ENCODE results near the gene DCANP1.

Gene DCANP1

DNA sequence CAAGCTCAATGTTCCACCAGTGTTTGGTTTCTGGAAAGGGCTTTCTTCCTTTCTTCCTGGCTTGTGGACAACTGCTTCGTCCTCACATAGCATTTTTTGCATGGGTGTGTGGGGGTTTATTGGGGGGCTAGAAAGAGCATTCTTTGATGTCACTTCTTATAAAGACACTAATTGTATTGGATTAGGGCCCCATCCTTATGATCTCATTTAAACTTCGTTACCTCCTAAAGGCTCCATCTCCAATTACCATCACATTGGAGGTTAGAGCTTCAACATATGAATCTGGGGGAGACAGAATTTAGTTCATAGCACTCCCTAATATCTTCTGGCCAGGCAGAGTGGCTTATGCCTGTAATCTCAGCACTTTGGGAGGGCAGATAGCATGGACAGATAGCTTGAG is 42.1 kb downstream of the DCANP1 start:
- Histone ChIP-seq H2AK5ac (ENCODE audit: low read length) (no peak overlapping the region), H3K4ac (ENCODE audit: low read depth, low read length) (no peak overlapping the region), H3K4me3 (ENCODE audit: low read depth, low read length) (no peak overlapping the region), H4K12ac (ENCODE audit: low read depth, low read length) (no peak overlapping the region), H3K4me2 (ENCODE audit: low read length) (no peak overlapping the region), H3K79me1 (ENCODE audit: low read length) (no peaks in the 10 kb centered on the region), H2AFZ (ENCODE audit: insufficient read depth, low read length, poor library complexity) (no peak overlapping the region), H2BK5ac (ENCODE audit: low read depth, low read length, poor library complexity) (no peak overlapping the region), H4K8ac (ENCODE audit: low read depth, low read length) (no peak overlapping the region), H3K9ac (ENCODE audit: low read length) (no peak overlapping the region), H3K9me3 (ENCODE audit: insufficient read depth, low read depth, low read length) (no peaks in the 10 kb centered on the region), H3K27me3 (ENCODE audit: insufficient read depth, low read length) (peaks cover 5% of the 10 kb centered on the region), H3K79me2 (ENCODE audit: control insufficient read depth, insufficient read depth, low read length, poor library complexity) (no peaks in the 10 kb centered on the region), H3K36me3 (ENCODE audit: control insufficient read depth in 1 of 2, insufficient read depth in 2 of 2, low read length in 2 of 2) (no peaks in the 10 kb centered on the region), H2BK120ac (ENCODE audit: insufficient read depth, low read length, poor library complexity) (no peak overlapping the region), H3K14ac (ENCODE audit: low read length) (no peak overlapping the region), H4K91ac (ENCODE audit: low read depth, low read length) (no peak overlapping the region), H3K27ac (ENCODE audit: low read depth, low read length) (no peak overlapping the region), H2BK12ac (ENCODE audit: low read length) (no peak overlapping the region), H3K18ac (ENCODE audit: low read length) (no peak overlapping the region), H3K4me1 (ENCODE audit: control insufficient read depth in 1 of 2, insufficient read depth in 2 of 2, low read length in 2 of 2) (no peaks in the 10 kb centered on the region), H3K23ac (ENCODE audit: low read length) (no peak overlapping the region)
- DNase-seq, result no peak
- WGBS (ENCODE audit: extremely low coverage, insufficient coverage, insufficient read length), result no CpG with 5 or more reads among the region's 2 CpGs

DNA sequence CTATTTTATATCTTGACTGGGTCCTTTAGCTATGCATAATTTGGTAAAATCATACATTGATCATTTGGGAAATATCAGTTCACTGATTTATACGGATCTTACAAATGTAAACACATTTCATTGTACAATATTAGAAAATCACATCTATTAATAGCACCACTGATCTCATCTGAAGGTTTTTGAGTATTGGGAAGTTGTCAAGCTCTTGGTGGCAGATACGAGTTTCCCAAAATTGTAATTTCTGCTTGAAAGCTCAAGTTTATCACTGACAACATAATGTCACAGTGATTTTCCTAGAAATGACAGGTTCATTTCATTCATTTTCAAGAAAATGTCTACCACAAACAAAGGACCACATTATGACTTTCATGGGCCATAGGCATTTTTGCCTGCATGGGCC is 45.1 kb downstream of the DCANP1 start:
- H4K8ac ChIP-seq (ENCODE audit: low read depth, low read length), result no peak overlapping the region
- no peak overlapping the region for H3K4ac ChIP-seq (ENCODE audit: low read depth, low read length)
- H3K9me3 ChIP-seq (ENCODE audit: insufficient read depth, low read depth, low read length), result no peaks in the 10 kb centered on the region
- peaks cover 8% of the 10 kb centered on the region for H3K27me3 ChIP-seq (ENCODE audit: insufficient read depth, low read length)
- H2BK120ac ChIP-seq (ENCODE audit: insufficient read depth, low read length, poor library complexity), result no peak overlapping the region
- no CpG with 5 or more reads among the region's 2 CpGs for WGBS (ENCODE audit: extremely low coverage, insufficient coverage, insufficient read length)
- peaks cover 7 to 11% of the 10 kb centered on the region in 2 experiments for H3K4me1 ChIP-seq (ENCODE audit: control insufficient read depth in 1 of 2, insufficient read depth in 2 of 2, low read length in 2 of 2)
- H3K27ac ChIP-seq (ENCODE audit: low read depth, low read length), result no peak overlapping the region
- H2BK5ac ChIP-seq (ENCODE audit: low read depth, low read length, poor library complexity), result no peak overlapping the region
- H3K4me2 ChIP-seq (ENCODE audit: low read length), result no peak overlapping the region
- no peak overlapping the region for H4K91ac ChIP-seq (ENCODE audit: low read depth, low read length)
- H3K14ac ChIP-seq (ENCODE audit: low read length), result no peak overlapping the region
- H3K36me3 ChIP-seq (ENCODE audit: control insufficient read depth in 1 of 2, insufficient read depth in 2 of 2, low read length in 2 of 2), result no peaks in the 10 kb centered on the region
- H3K4me3 ChIP-seq (ENCODE audit: low read depth, low read length), result no peak overlapping the region
- DNase-seq, result no peak
- peaks cover 13% of the 10 kb centered on the region for H3K79me2 ChIP-seq (ENCODE audit: control insufficient read depth, insufficient read depth, low read length, poor library complexity)
- H3K23ac ChIP-seq (ENCODE audit: low read length), result no peak overlapping the region
- H3K79me1 ChIP-seq (ENCODE audit: low read length), result peaks cover 13% of the 10 kb centered on the region
- no peak overlapping the region for H3K9ac ChIP-seq (ENCODE audit: low read length)
- H2BK12ac ChIP-seq (ENCODE audit: low read length), result no peak overlapping the region
- no peak overlapping the region for H4K12ac ChIP-seq (ENCODE audit: low read depth, low read length)
- no peak overlapping the region for H2AFZ ChIP-seq (ENCODE audit: insufficient read depth, low read length, poor library complexity)
- H3K18ac ChIP-seq (ENCODE audit: low read length), result no peak overlapping the region
- H2AK5ac ChIP-seq (ENCODE audit: low read length), result no peak overlapping the region

DNA sequence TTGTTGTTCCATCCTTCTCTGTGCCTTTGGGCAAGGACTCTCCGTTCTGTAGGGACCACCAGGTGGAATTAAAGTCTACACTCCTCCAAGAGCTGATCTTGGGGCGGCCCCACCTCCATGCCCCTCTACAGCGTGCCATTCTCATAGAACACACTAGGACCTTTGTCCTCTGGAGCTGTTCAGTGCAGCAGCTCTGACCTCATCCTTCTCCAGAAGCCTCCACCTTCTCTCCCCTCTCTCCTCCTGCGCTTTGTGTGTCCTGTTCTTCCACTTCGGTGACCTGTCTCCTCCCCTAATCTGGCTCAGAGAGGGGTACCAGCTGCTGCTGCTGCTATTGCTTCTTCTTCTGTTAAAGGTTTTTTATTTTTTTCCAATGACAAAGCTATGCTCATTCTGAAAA is 46.3 kb downstream of the DCANP1 start:
- no peaks in the 10 kb centered on the region for H3K9me3 ChIP-seq (ENCODE audit: insufficient read depth, low read depth, low read length)
- peaks cover 16% of the 10 kb centered on the region for H3K79me2 ChIP-seq (ENCODE audit: control insufficient read depth, insufficient read depth, low read length, poor library complexity)
- H2AK5ac ChIP-seq (ENCODE audit: low read length), result no peak overlapping the region
- no peak overlapping the region for H3K14ac ChIP-seq (ENCODE audit: low read length)
- H2BK5ac ChIP-seq (ENCODE audit: low read depth, low read length, poor library complexity), result no peak overlapping the region
- no peak overlapping the region for H2BK120ac ChIP-seq (ENCODE audit: insufficient read depth, low read length, poor library complexity)
- H4K91ac ChIP-seq (ENCODE audit: low read depth, low read length), result no peak overlapping the region
- no peak overlapping the region for H3K18ac ChIP-seq (ENCODE audit: low read length)
- no peak overlapping the region for H3K4ac ChIP-seq (ENCODE audit: low read depth, low read length)
- no peak overlapping the region for H3K4me2 ChIP-seq (ENCODE audit: low read length)
- DNase-seq, result no peak
- peaks cover 16% of the 10 kb centered on the region for H3K79me1 ChIP-seq (ENCODE audit: low read length)
- no peak overlapping the region for H3K27ac ChIP-seq (ENCODE audit: low read depth, low read length)
- peak overlapping the region; percentile 13 for H4K8ac ChIP-seq (ENCODE audit: low read depth, low read length)
- WGBS (ENCODE audit: extremely low coverage, insufficient coverage, insufficient read length), result no CpG with 5 or more reads among the region's 5 CpGs
- H3K4me1 ChIP-seq (ENCODE audit: control insufficient read depth in 1 of 2, insufficient read depth in 2 of 2, low read length in 2 of 2), result peaks cover 7 to 18% of the 10 kb centered on the region in 2 experiments
- no peak overlapping the region for H2AFZ ChIP-seq (ENCODE audit: insufficient read depth, low read length, poor library complexity)
- no peak overlapping the region for H3K4me3 ChIP-seq (ENCODE audit: low read depth, low read length)
- no peak overlapping the region for H3K23ac ChIP-seq (ENCODE audit: low read length)
- peaks cover 8% of the 10 kb centered on the region for H3K27me3 ChIP-seq (ENCODE audit: insufficient read depth, low read length)
- H3K9ac ChIP-seq (ENCODE audit: low read length), result no peak overlapping the region
- no peaks in the 10 kb centered on the region for H3K36me3 ChIP-seq (ENCODE audit: control insufficient read depth in 1 of 2, insufficient read depth in 2 of 2, low read length in 2 of 2)
- no peak overlapping the region for H2BK12ac ChIP-seq (ENCODE audit: low read length)
- H4K12ac ChIP-seq (ENCODE audit: low read depth, low read length), result no peak overlapping the region

DNA sequence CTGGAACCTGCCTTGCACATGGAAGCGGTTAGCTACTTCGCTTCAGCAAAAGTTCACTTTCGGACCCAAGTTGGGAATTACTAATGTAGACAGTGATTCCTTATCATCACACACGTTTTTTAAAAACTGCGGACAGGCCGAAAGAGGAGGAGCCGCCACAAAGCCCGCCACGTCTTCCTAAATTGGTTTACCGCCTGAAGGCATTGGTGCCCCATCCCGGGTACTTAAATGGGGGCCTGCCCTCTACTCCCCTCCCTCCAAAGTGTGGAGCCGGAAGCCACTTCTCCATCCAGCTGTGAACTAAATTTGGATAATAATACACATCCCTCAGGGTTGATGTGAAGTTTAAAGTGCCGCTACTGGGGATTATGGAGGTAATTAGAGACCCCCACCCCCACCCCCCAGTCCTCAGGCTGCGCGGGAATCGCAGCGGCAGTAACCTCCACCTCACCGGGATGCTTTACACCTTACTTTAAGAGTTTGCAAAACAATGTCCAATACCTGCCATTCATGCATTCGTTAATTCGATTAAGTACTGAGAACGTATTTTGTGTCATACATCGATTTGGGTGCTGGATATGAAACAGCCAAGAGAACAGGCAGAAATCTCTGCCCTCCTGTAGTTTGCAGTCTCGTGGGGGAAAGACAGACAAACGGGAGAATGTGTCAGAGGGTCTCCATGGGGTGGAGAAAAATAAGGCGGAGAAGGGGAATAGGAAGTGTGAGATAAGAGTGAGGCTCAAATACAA is 47.2 kb downstream of the DCANP1 start:
- Histone ChIP-seq H2AFZ (ENCODE audit: insufficient read depth, low read length, poor library complexity) (peak overlapping the region; percentile 94), H3K18ac (ENCODE audit: low read length) (no peak overlapping the region), H3K4me2 (ENCODE audit: low read length) (peak overlapping the region; percentile 79), H3K23ac (ENCODE audit: low read length) (no peak overlapping the region), H2BK12ac (ENCODE audit: low read length) (no peak overlapping the region), H3K4ac (ENCODE audit: low read depth, low read length) (no peak overlapping the region), H3K79me1 (ENCODE audit: low read length) (peaks cover 16% of the 10 kb centered on the region), H3K4me3 (ENCODE audit: low read depth, low read length) (peak overlapping the region; percentile 96), H3K27me3 (ENCODE audit: insufficient read depth, low read length) (peaks cover 8% of the 10 kb centered on the region), H2BK120ac (ENCODE audit: insufficient read depth, low read length, poor library complexity) (no peak overlapping the region), H3K27ac (ENCODE audit: low read depth, low read length) (no peak overlapping the region), H2AK5ac (ENCODE audit: low read length) (no peak overlapping the region), H3K4me1 (ENCODE audit: control insufficient read depth in 1 of 2, insufficient read depth in 2 of 2, low read length in 2 of 2) (peaks cover 7 to 18% of the 10 kb centered on the region in 2 experiments), H3K9ac (ENCODE audit: low read length) (no peak overlapping the region), H3K14ac (ENCODE audit: low read length) (peak overlapping the region; percentile 93), H4K12ac (ENCODE audit: low read depth, low read length) (peak overlapping the region; percentile 87), H3K36me3 (ENCODE audit: control insufficient read depth in 1 of 2, insufficient read depth in 2 of 2, low read length in 2 of 2) (no peaks in the 10 kb centered on the region), H3K79me2 (ENCODE audit: control insufficient read depth, insufficient read depth, low read length, poor library complexity) (peaks cover 16% of the 10 kb centered on the region), H2BK5ac (ENCODE audit: low read depth, low read length, poor library complexity) (no peak overlapping the region), H4K91ac (ENCODE audit: low read depth, low read length) (peak overlapping the region; percentile 83), H4K8ac (ENCODE audit: low read depth, low read length) (peak overlapping the region; percentile 97), H3K9me3 (ENCODE audit: insufficient read depth, low read depth, low read length) (no peaks in the 10 kb centered on the region)
- WGBS (ENCODE audit: extremely low coverage, insufficient coverage, insufficient read length), result no CpG with 5 or more reads among the region's 25 CpGs
- DNase-seq, result no peak

Data from trophoblast cell (in vitro differentiated cells and primary cell).